ENCODE measurements around the gene PCDH1. TPM values are rescaled to one million over a fixed set of nuclear protein-coding genes. Genes with fewer than 3 reads are reported as not detected.

PCDH1 gene
- total RNA-seq, 1 donor from 2014 or later, result 5.4 TPM

GRCh38 chr5:141815796-141816180 is 62.4 kb downstream of the PCDH1 start:
- no peak overlapping the region for H3K4me3 Mint-ChIP-seq
- DNase-seq (ENCODE audit: low spot score in 2 of 2, unreplicated experiment in 2 of 2), result no peak
- peaks cover 9% of the 10 kb centered on the region for H3K4me1 Mint-ChIP-seq
- H3K27ac Mint-ChIP-seq, result no peak overlapping the region
- TF ChIP-seq CTCF (IDR thresholded peaks at IDR 0.05; ENCODE audit: unreplicated experiment), result no peak
- no peaks in the 10 kb centered on the region for H3K9me3 Mint-ChIP-seq
- H3K36me3 Mint-ChIP-seq, result no peaks in the 10 kb centered on the region
- peaks cover 40% of the 10 kb centered on the region for H3K27me3 Mint-ChIP-seq (ENCODE audit: low read depth)

- DNase-seq (ENCODE audit: low spot score in 2 of 2, unreplicated experiment in 2 of 2), result no peak
Measured at GRCh38 chr5:141815051-141815795, 63.0 kb downstream of the PCDH1 start.

GRCh38 chr5:141814064-141814964 is 63.9 kb downstream of the PCDH1 start:
- Mint-ChIP-seq H3K27ac (no peak overlapping the region), H3K9me3 (no peaks in the 10 kb centered on the region), H3K36me3 (no peaks in the 10 kb centered on the region), H3K27me3 (ENCODE audit: low read depth) (peaks cover 55% of the 10 kb centered on the region), H3K4me1 (peaks cover 9% of the 10 kb centered on the region), H3K4me3 (no peak overlapping the region)
- peak; percentile 37 for TF ChIP-seq CTCF (IDR thresholded peaks at IDR 0.05; ENCODE audit: unreplicated experiment)
- DNase-seq (ENCODE audit: low spot score in 2 of 2, unreplicated experiment in 2 of 2), result no peak

More at GRCh38 chr5:141815051-141815795, 63.0 kb downstream of the PCDH1 start:
- Mint-ChIP-seq H3K27me3 (ENCODE audit: low read depth) (peaks cover 46% of the 10 kb centered on the region), H3K9me3 (no peaks in the 10 kb centered on the region), H3K4me1 (peaks cover 9% of the 10 kb centered on the region), H3K4me3 (no peak overlapping the region), H3K27ac (no peak overlapping the region), H3K36me3 (no peaks in the 10 kb centered on the region)
- TF ChIP-seq CTCF (IDR thresholded peaks at IDR 0.05; ENCODE audit: unreplicated experiment), result no peak

- peaks cover 67% of the 10 kb centered on the region for H3K27me3 Mint-ChIP-seq (ENCODE audit: low read depth)
- H3K27ac Mint-ChIP-seq, result no peak overlapping the region
- peaks cover 9% of the 10 kb centered on the region for H3K4me1 Mint-ChIP-seq
- no peak for TF ChIP-seq CTCF (IDR thresholded peaks at IDR 0.05; ENCODE audit: unreplicated experiment)
- H3K4me3 Mint-ChIP-seq, result no peak overlapping the region
- DNase-seq (ENCODE audit: low spot score in 2 of 2, unreplicated experiment in 2 of 2), result no peak
- H3K9me3 Mint-ChIP-seq, result no peaks in the 10 kb centered on the region
- no peaks in the 10 kb centered on the region for H3K36me3 Mint-ChIP-seq
Measured at GRCh38 chr5:141812512-141812911, 65.7 kb downstream of the PCDH1 start.

GRCh38 chr5:141811287-141812155 is 66.7 kb downstream of the PCDH1 start:
- Mint-ChIP-seq H3K4me1 (peaks cover 11% of the 10 kb centered on the region), H3K27me3 (ENCODE audit: low read depth) (peaks cover 68% of the 10 kb centered on the region), H3K4me3 (peak overlapping the region; percentile 33), H3K27ac (no peak overlapping the region), H3K9me3 (no peaks in the 10 kb centered on the region), H3K36me3 (no peaks in the 10 kb centered on the region)
- TF ChIP-seq CTCF (IDR thresholded peaks at IDR 0.05; ENCODE audit: unreplicated experiment), result peak; percentile 69
- peak in 1 of 2 experiments; percentile 43 for DNase-seq (ENCODE audit: low spot score in 2 of 2, unreplicated experiment in 2 of 2)

Data from mesothelial cell of epicardium (in vitro differentiated cells).